H9 (cell line): Measurements from ENCODE around the gene NTSR1. TPM values are rescaled to one million over a fixed set of nuclear protein-coding genes. Genes with fewer than 3 reads are reported as not detected.

Source experiments
- DNase-seq: peaks from one replicate; pipeline ENCODE4 v3.0.0-alpha.2; 2017
- H2AFZ ChIP-seq: one replicate; pipeline ENCODE4 v1.6.1; 2013; ENCODE audit warnings: mild to moderate bottlenecking, low read length, control low read depth, moderate library complexity
- H2AK5ac ChIP-seq: 2 replicates; pipeline ENCODE4 v1.6.1; 2013; ENCODE audit warnings: low read length, control low read depth, mixed read lengths; ENCODE audit not compliant: insufficient read length
- H2BK120ac ChIP-seq: one replicate; pipeline ENCODE4 v1.6.1; 2013; ENCODE audit warnings: low read depth, mild to moderate bottlenecking, low read length, control low read depth, inconsistent platforms; ENCODE audit not compliant: poor library complexity, severe bottlenecking
- H2BK12ac ChIP-seq: 2 replicates; pipeline ENCODE4 v1.6.1; 2013; ENCODE audit warnings: low read length, control low read depth, mixed read lengths, low read depth; ENCODE audit not compliant: insufficient read length
- H2BK15ac ChIP-seq: 2 replicates; pipeline ENCODE4 v1.6.1; 2013; ENCODE audit warnings: low read depth, low read length, control low read depth
- H2BK20ac ChIP-seq: one replicate; pipeline ENCODE4 v1.6.1; 2013; ENCODE audit warnings: low read depth, mild to moderate bottlenecking, low read length, control low read depth, inconsistent platforms; ENCODE audit not compliant: poor library complexity, severe bottlenecking
- H2BK5ac ChIP-seq: 2 replicates; pipeline ENCODE4 v1.6.1; 2013; ENCODE audit warnings: low read length, control low read depth, mixed read lengths; ENCODE audit not compliant: insufficient read length
- H3K14ac ChIP-seq: 2 replicates; pipeline ENCODE4 v1.6.1; 2013; ENCODE audit warnings: low read length, control low read depth; ENCODE audit not compliant: insufficient read depth
- H3K18ac ChIP-seq: 2 replicates; pipeline ENCODE4 v1.6.1; 2013; ENCODE audit warnings: low read depth, mild to moderate bottlenecking, mixed read lengths, low read length, control low read depth; ENCODE audit not compliant: insufficient read length
- H3K23ac ChIP-seq: 2 replicates; pipeline ENCODE4 v1.6.1; 2013; ENCODE audit warnings: low read length, control low read depth, mixed read lengths, low read depth; ENCODE audit not compliant: insufficient read length
- H3K23me2 ChIP-seq: 2 replicates; pipeline ENCODE4 v1.6.1; 2013; ENCODE audit warnings: low read depth, mild to moderate bottlenecking, mixed read lengths, low read length, control low read depth; ENCODE audit not compliant: insufficient read length, poor library complexity, severe bottlenecking
- H3K27ac ChIP-seq: 2 replicates; pipeline ENCODE4 v1.5.1; 2013; ENCODE audit warnings: low read length, control low read depth, mixed read lengths, low read depth; ENCODE audit not compliant: insufficient read length
- H3K27me3 ChIP-seq: 2 replicates; pipeline ENCODE4 v1.6.1; 2013; ENCODE audit warnings: low read length, control low read depth, inconsistent platforms; ENCODE audit not compliant: insufficient read depth
- H3K4ac ChIP-seq: 2 replicates; pipeline ENCODE4 v1.6.1; 2013; ENCODE audit warnings: low read depth, mild to moderate bottlenecking, control low read depth, inconsistent platforms, low read length, moderate library complexity
- H3K4me1 ChIP-seq: 2 replicates; pipeline ENCODE4 v1.6.1; 2013; ENCODE audit warnings: low read length, control low read depth, inconsistent platforms; ENCODE audit not compliant: insufficient read depth
- H3K4me2 ChIP-seq: 2 replicates; pipeline ENCODE4 v1.6.1; 2013; ENCODE audit warnings: low read length, control low read depth, mixed read lengths; ENCODE audit not compliant: insufficient read length, insufficient read depth
- H3K56ac ChIP-seq: 2 replicates; pipeline ENCODE4 v1.6.1; 2013; ENCODE audit warnings: low read depth, mild to moderate bottlenecking, mixed read lengths, low read length, control low read depth; ENCODE audit not compliant: insufficient read length
- H3K79me1 ChIP-seq: 2 replicates; pipeline ENCODE4 v1.6.1; 2013; ENCODE audit warnings: low read depth, mild to moderate bottlenecking, moderate library complexity, low read length, control low read depth, inconsistent platforms; ENCODE audit not compliant: insufficient read depth, poor library complexity, severe bottlenecking
- H3K79me2 ChIP-seq: 2 replicates; pipeline ENCODE4 v1.6.1; 2013; ENCODE audit warnings: low read length, control low read depth, inconsistent platforms; ENCODE audit not compliant: insufficient read depth
- H3K9ac ChIP-seq: 2 replicates; pipeline ENCODE4 v1.6.1; 2013; ENCODE audit warnings: low read length, control low read depth, mixed read lengths; ENCODE audit not compliant: insufficient read length; ENCODE audit errors: extremely low read depth
- H3K9me3 ChIP-seq: one replicate; pipeline ENCODE4 v1.6.1; 2013; ENCODE audit warnings: low read depth, low read length, inconsistent platforms; ENCODE audit not compliant: control insufficient read depth
- H3T11ph ChIP-seq: one replicate; pipeline ENCODE4 v1.6.1; 2013; ENCODE audit warnings: mild to moderate bottlenecking, low read length, control low read depth, inconsistent platforms
- H4K20me1 ChIP-seq: one replicate; pipeline ENCODE4 v1.6.1; 2013; ENCODE audit not compliant: control insufficient read depth, insufficient read length, insufficient read depth
- H4K5ac ChIP-seq: 2 replicates; pipeline ENCODE4 v1.6.1; 2013; ENCODE audit warnings: low read depth, mild to moderate bottlenecking, mixed read lengths, low read length, control low read depth; ENCODE audit not compliant: insufficient read length
- H4K8ac ChIP-seq: replicated peaks from 2 replicates; pipeline ENCODE4 v1.6.1; 2013; ENCODE audit warnings: low read length, control low read depth, mixed read lengths, low read depth; ENCODE audit not compliant: insufficient read length
- H4K91ac ChIP-seq: 2 replicates; pipeline ENCODE4 v1.6.1; 2013; ENCODE audit warnings: low read depth, mild to moderate bottlenecking, moderate library complexity, mixed read lengths, low read length, control low read depth; ENCODE audit not compliant: insufficient read length
- H3K27ac Mint-ChIP-seq, 3 experiments: 2 replicates in 2 of 3; 3 replicates in 1 of 3; pipeline ENCODE4 v1.8.0; 2020 to 2021; ENCODE audit warnings: mixed read lengths in 3 of 3, mild to moderate bottlenecking in 1 of 3, moderate library complexity in 1 of 3
- H3K27me3 Mint-ChIP-seq: 2 replicates; pipeline ENCODE4 v1.8.0; 2021; ENCODE audit warnings: low read depth, mild to moderate bottlenecking, moderate library complexity, mixed read lengths
- H3K36me3 Mint-ChIP-seq, 3 experiments: 2 replicates in 2 of 3; 3 replicates in 1 of 3; pipeline ENCODE4 v1.8.0; 2020 to 2021; ENCODE audit warnings: low read depth in 3 of 3, mixed read lengths in 3 of 3; ENCODE audit not compliant: insufficient read depth in 1 of 3
- H3K4me1 Mint-ChIP-seq, 2 experiments: 2 replicates each; pipeline ENCODE4 v1.8.0; 2020; ENCODE audit warnings: mixed read lengths in 2 of 2
- H3K4me3 Mint-ChIP-seq, 2 experiments: 2 replicates in 1 of 2; 3 replicates in 1 of 2; pipeline ENCODE4 v1.8.0; 2020 to 2021; ENCODE audit warnings: mild to moderate bottlenecking in 2 of 2, mixed read lengths in 2 of 2, moderate library complexity in 1 of 2
- H3K9me3 Mint-ChIP-seq, 2 experiments: 2 replicates in 1 of 2; 3 replicates in 1 of 2; pipeline ENCODE4 v1.8.0; 2020; ENCODE audit warnings: mild to moderate bottlenecking in 2 of 2, mixed read lengths in 2 of 2, moderate library complexity in 1 of 2
- WGBS: extraction: QIAGEN DNeasy Blood & Tissue Kit; methylation state at CpG from one replicate; pipeline ENCODE4 v1.1.7; 2013; ENCODE audit warnings: missing lambda C conversion rate, low lambda C conversion rate, mixed read lengths; ENCODE audit not compliant: insufficient read length; ENCODE audit errors: extremely low coverage; 5-methylcytosine and 5-hydroxymethylcytosine counted together
- total RNA-seq: library from RNA; stranded (reverse); gene quantifications from 2 replicates; pipeline ENCODE4 v1.2.1, GENCODE V29; 2021
- TF ChIP-seq, protein P1 (sequence below): fragments of 200-600 bp; sonication (generic); conservative IDR thresholded peaks from 3 replicates; pipeline ENCODE4 v1.8.0; 2021; ENCODE audit warnings: antibody characterized with exemption, mild to moderate bottlenecking

Gene NTSR1
- total RNA-seq, 1 experiment from 2014 or later: 0.11 TPM

DNA sequence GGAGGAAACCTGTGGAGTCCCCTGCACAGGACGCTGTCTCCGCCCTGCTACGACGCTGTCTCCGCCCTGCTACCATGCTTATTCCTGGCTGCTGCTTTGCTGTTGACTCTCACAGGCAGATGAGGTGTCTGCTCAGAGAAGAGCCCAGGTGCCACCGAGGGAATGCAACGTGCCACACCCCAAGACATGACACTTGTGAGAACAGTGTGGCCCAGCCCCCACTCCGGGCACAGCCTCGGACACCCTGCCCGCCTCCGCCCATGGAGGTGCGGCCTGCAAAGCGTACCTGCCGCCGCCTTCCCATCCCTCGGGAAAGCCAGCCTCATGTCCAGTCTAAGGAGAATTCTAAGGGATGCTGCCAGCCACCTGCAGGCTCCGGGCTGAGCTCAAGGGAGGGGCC, 72.1 kb downstream of the NTSR1 start:
- no peak overlapping the region for H2BK20ac ChIP-seq
- no peak overlapping the region for H3K4me3 Mint-ChIP-seq
- H3K27ac Mint-ChIP-seq: no peak overlapping the region

More for the DNA sequence above, 72.1 kb downstream of the NTSR1 start:
- Mint-ChIP-seq H3K4me1 (peaks cover 6 to 11% of the 10 kb centered on the region in 2 experiments), H3K36me3 (no peaks in the 10 kb centered on the region; a peak in 1 of 7 replicates), H3K9me3 (no peaks in the 10 kb centered on the region; a peak in 1 of 5 replicates), H3K27me3 (peaks cover 2% of the 10 kb centered on the region; the same call in 1 of the 2 replicates)
- H3K4me2 ChIP-seq: no peak overlapping the region
- H3K18ac ChIP-seq: no peak overlapping the region
- H3K9me3 ChIP-seq: no peaks in the 10 kb centered on the region
- WGBS: no CpG with 5 or more reads among the region's 17 CpGs
- H2BK15ac ChIP-seq: no peak overlapping the region
- H3K56ac ChIP-seq: no peak overlapping the region
- no peak overlapping the region for H2BK120ac ChIP-seq
- no peak for DNase-seq
- no peaks in the 10 kb centered on the region for H3K79me1 ChIP-seq
- no peak overlapping the region for H2BK5ac ChIP-seq
- H3K23ac ChIP-seq: no peak overlapping the region
- H3T11ph ChIP-seq: no peak overlapping the region
- H3K4me1 ChIP-seq: peaks cover 3% of the 10 kb centered on the region; the same call in 1 of the 2 replicates
- H4K5ac ChIP-seq: no peak overlapping the region
- H3K79me2 ChIP-seq: no peaks in the 10 kb centered on the region
- no peak overlapping the region for H4K91ac ChIP-seq
- H3K9ac ChIP-seq: no peak overlapping the region
- H4K20me1 ChIP-seq: no peaks in the 10 kb centered on the region
- H3K23me2 ChIP-seq: no peaks in the 10 kb centered on the region
- no peak overlapping the region for H3K4ac ChIP-seq
- no peaks in the 10 kb centered on the region for H3K27me3 ChIP-seq
- H2AFZ ChIP-seq: no peak overlapping the region
- TF ChIP-seq, protein P1, sequence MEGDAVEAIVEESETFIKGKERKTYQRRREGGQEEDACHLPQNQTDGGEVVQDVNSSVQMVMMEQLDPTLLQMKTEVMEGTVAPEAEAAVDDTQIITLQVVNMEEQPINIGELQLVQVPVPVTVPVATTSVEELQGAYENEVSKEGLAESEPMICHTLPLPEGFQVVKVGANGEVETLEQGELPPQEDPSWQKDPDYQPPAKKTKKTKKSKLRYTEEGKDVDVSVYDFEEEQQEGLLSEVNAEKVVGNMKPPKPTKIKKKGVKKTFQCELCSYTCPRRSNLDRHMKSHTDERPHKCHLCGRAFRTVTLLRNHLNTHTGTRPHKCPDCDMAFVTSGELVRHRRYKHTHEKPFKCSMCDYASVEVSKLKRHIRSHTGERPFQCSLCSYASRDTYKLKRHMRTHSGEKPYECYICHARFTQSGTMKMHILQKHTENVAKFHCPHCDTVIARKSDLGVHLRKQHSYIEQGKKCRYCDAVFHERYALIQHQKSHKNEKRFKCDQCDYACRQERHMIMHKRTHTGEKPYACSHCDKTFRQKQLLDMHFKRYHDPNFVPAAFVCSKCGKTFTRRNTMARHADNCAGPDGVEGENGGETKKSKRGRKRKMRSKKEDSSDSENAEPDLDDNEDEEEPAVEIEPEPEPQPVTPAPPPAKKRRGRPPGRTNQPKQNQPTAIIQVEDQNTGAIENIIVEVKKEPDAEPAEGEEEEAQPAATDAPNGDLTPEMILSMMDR: no peak
- H3K27ac ChIP-seq: no peak overlapping the region
- H3K14ac ChIP-seq: no peak overlapping the region
- no peak overlapping the region for H2AK5ac ChIP-seq
- no peak overlapping the region for H4K8ac ChIP-seq
- H2BK12ac ChIP-seq: no peak overlapping the region
